ENCODE data around the gene DCBLD2.
"Not testable (repeated sequence)": the region's sequence is repeated elsewhere in the genome, so short reads cannot be mapped to it uniquely, and the experiment has no call there.

DCBLD2 gene

GRCh38 chr3:98892263-98892662 lies 9.2 kb downstream of the DCBLD2 start:
- DNase-seq (ENCODE audit: low spot score) = no peak

- DNase-seq (ENCODE audit: low spot score) = no peak
Measured at GRCh38 chr3:98890965-98891910, 10.3 kb downstream of the DCBLD2 start.

- DNase-seq (ENCODE audit: low spot score) = no peak
Measured at GRCh38 chr3:98890181-98890835, 11.2 kb downstream of the DCBLD2 start.

DNA sequence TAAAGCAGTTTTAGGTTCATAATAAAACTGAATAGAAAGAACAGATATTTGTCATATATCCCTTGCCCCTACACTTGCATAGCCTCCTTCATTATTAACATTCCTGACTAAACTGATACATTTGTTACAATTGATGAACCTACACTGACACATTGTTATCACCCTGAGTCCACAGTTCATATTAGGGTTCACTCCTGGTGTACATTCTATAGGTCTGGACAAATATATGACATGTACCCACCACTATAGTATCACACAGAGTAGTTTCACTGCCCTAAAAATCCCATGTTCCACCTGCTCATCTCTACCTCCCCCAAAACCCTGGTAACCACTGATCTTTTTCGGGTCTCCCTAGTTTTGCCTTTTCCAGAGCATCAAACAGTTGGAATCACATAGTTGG lies 13.8 kb downstream of the DCBLD2 start:
- no peak for DNase-seq (ENCODE audit: low spot score)

DNA sequence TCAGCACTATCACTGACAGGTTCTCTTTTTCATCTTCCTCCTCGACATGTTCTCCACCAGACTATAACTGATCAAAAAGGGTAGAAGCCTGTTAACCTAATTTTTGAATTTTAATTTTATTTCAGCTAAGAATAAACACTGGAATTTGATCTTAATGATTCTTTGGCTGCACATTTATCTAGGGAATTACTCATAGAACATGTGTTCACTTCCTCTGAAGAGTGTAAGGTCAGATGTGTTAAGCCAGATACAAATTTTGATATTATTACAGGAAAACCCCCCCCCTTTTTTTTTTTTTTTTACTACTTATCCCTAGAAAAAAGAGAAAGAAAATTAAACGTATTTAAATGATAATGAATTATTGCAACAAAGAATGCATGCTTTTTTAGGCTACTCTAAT lies 15.0 kb downstream of the DCBLD2 start:
- DNase-seq (ENCODE audit: low spot score) = no peak

GRCh38 chr3:98885851-98886250 lies 15.6 kb downstream of the DCBLD2 start:
- DNase-seq (ENCODE audit: low spot score) = no peak

DNA sequence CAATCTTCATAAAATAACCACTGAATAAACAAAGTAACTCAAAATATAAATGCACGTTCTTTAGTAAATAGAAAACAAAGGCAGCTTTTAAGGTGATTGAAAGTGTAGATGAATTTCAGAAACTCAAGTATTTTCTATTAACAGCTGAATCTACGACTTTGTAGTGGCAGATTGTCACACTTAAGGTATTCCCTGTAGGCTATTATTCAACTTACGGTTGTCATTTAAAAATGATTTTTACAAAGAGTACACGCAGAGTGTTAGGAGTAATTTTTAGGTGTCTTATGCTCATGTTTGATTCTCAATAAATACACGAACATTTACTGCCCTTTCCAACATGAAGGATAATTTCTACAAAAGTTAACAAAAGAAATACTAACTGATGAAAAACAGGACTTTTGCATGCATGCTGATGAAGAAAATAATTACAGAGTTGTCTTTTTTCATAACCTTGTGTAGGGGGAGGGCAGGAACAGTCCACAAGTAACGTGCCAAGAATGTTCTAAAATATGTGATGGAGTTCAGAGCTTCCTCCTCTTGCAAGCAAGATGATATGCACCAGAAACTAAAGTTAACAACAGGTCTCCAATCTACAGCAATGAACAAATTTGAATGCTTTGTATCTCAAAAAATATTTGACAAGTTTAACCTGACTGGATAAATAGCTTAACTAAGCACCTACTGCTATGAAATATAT lies 16.7 kb downstream of the DCBLD2 start:
- no peak for DNase-seq (ENCODE audit: low spot score)

DNA sequence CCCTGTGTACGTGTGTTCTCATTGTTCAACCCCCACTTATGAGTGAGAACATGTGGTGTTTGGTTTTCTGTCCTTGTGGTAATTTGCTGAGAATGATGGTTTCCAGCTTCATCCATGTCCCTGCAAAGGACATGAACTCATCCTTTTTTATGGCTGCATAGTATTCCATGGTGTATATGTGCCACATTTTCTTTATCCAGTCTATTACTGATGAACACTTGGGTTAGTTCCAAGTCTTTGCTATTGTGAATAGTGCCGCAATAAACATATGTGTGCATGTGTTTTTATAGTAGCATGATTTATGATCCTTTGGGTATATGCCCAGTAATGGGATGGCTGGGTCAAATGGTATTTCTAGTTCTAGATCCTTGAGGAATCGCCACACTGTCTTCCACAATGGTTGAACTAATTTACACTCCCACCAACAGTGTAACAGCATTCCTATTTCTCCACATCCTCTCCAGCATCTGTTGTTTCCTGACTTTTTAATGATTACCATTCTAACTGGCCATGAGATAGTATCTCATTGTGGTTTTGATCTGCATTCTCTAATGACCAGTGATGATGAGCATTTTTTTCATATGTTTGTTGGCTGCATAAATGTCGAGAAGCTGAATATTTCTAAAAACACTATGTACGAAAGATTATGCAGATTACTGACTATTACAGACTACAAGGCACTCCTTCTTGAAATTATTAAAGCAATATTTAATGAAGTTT lies 18.7 kb downstream of the DCBLD2 start:
- not testable (repeated sequence) for DNase-seq (ENCODE audit: low spot score)

GRCh38 chr3:98877132-98877531 lies 24.4 kb downstream of the DCBLD2 start:
- DNase-seq (ENCODE audit: low spot score) = no peak

- DNase-seq (ENCODE audit: low spot score) = no peak
Measured at GRCh38 chr3:98875535-98875934, 26.0 kb downstream of the DCBLD2 start.

DNA sequence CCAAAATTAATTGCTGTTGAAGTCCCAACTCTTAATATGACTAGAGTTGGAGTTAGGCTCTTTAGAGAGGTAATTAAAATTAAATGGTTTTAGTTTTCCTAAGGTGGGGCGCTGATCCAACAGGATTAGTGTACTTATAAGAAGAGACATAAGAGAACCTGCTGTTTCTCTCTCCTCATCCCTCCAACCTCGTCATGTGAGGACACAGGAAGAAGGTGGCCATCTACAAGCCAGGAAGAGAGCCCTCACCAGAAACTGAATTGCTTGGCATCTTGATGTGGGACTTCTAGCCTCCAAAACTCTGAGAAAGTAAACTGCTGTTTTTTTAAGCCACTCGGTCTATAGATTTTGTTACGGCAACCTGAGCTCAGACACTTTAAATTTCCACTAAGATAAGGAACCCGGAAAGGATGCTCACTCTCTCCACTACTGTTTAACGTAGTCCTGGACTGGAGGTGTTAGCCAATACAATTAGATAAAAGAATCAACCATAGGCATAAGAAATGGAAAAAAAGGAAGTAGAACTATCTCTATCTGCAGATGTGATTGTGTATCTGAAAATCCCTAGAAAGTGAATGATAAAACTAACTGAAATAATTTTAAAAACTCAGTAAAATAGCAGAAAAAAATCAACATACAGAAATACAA lies 26.8 kb downstream of the DCBLD2 start:
- no peak for DNase-seq (ENCODE audit: low spot score)

GRCh38 chr3:98869391-98869790 lies 32.1 kb downstream of the DCBLD2 start:
- no peak for DNase-seq (ENCODE audit: low spot score)

DNA sequence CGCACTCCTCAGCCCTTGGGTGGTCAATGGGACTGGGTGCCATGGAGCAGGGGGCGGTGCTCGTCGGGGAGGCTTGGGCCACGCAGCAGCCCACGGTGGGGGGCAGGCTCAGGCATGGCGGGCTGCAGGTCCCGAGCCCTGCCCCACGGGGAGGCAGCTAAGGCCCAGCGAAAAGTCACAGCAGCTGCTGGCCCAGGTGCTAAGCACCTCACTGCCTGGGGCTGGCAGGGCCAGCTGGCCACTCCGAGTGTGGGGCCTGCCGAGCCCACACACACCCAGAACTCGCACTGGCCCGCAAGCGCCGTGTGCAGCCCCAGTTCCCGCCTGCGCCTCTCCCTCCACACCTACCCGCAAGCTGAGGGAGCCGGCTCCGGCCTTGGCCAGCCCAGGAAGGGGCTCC lies 43.5 kb downstream of the DCBLD2 start:
- not testable (repeated sequence) for DNase-seq (ENCODE audit: low spot score)

- not testable (repeated sequence) for DNase-seq (ENCODE audit: low spot score)
Measured at GRCh38 chr3:98857258-98857657, 44.2 kb downstream of the DCBLD2 start.

DNA sequence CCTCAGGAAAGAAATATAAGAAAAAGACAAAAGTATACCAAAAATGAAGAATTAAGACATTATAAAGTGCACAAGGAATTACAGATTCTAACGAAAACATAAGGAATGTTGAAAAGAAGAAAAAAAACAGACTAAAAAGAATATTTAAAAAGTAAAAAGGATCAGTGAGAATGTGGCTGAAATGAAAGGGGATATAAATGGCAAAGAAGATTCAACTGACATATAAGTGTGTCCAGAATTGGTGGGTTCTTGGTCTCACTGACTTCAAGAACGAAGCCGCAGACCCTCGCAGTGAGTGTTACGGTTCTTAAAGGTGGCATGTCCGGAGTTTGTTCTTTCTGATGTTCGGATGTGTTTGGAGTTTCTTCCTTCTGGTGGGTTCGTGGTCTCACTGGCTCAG lies 44.8 kb downstream of the DCBLD2 start:
- DNase-seq (ENCODE audit: low spot score) = no peak

GRCh38 chr3:98855806-98856400 lies 45.6 kb downstream of the DCBLD2 start:
- DNase-seq (ENCODE audit: low spot score) = no peak

- DNase-seq (ENCODE audit: low spot score) = no peak
Measured at GRCh38 chr3:98848108-98848507, 53.4 kb downstream of the DCBLD2 start.

DNA sequence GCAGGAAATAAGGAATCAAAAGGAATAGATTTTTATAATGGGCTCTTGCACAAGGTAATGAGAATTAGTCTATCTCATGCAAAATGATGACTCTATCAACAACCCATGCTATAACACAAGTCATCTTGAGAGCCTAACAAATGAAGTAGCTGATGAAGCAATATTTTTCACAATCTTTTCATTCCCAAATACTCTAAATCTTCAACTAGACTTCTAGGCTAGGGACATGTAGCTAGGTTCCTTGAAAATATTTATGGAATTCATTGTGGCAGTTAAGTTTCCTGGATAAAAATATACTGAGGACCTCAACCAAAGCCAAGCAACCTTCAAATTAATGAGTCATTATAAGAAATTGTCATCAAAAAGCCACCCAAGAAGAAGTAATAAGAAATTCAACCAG lies 55.4 kb downstream of the DCBLD2 start:
- DNase-seq (ENCODE audit: low spot score) = no peak

DNA sequence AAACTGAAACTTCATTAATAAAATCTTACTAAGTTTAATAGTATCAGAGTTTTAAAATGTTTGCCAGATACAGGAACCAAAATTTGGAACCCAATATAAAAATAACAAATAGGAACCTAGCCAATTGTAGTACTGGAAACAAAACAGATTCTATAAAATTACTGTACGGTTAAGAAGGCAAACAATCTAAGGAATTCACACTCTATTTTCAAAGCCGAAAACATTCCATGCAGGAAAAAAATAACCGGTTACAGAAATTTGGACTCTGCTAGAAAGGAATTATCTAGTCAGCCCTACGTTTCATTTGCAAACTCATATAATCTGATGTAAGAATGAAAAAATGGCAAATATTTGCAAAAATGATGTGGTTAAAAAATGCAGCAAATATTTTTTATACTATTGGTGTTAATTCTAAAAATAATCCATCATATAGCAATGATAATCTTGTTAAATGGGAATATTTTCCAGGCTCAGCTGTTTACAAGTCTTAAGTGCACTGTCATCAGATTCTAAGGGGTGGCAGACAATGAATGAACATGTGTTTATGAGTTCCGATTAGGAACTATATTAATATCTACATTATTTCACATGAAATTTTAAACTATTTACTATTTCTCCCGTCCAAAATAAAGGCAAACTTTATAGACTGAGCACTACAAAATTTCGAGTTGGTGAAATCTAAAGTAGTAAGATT lies 58.1 kb downstream of the DCBLD2 start:
- no peak for DNase-seq (ENCODE audit: low spot score)

DNA sequence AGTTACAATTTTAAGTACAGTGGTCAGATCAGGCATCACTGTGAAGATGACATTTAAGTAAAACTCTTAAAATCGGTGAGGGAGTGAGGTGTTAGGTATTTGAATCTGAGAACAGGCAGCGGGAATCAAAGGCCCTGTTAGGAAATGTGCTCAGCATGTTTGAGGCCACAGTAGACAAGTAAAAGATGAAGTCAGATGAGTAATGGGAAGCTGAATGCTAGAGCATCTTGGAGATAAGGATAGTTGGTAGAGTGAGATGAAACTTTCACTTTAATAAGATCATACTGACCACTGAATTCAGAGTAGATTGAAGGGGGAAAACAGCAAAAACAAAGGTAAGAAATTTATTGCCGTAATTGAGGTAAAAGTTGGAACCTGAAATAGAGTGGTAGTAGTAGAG lies 61.6 kb downstream of the DCBLD2 start:
- DNase-seq (ENCODE audit: low spot score) = no peak

GRCh38 chr3:98831060-98831459 lies 70.4 kb downstream of the DCBLD2 start:
- not testable (repeated sequence) for DNase-seq (ENCODE audit: low spot score)

All from CD4-positive, alpha-beta T cell treated with Interleukin-15 for 4 hours (primary cell).